GM23338 (cell line): Measurements from ENCODE around the gene MPV17L. TPM values are rescaled to one million over a fixed set of nuclear protein-coding genes. Genes with fewer than 3 reads are reported as not detected.

Experiments
- ATAC-seq: fragments of 200-7000 bp; cut with Tn5 transposase; 3 replicates; pipeline ENCODE4 v1.9.1; 2020
- DNase-seq: peaks from one replicate; pipeline ENCODE4 v3.0.0-alpha.2; 2015; ENCODE audit warnings: low spot score
- H2AFZ ChIP-seq: fragments of 200-600 bp; sonication (generic); 2 replicates; pipeline ENCODE4 v1.8.0; 2016; ENCODE audit warnings: antibody characterized with exemption, mild to moderate bottlenecking, moderate library complexity
- H3F3A ChIP-seq: fragments of 200-600 bp; sonication (generic); replicated peaks from 2 replicates; pipeline ENCODE4 v1.8.0; 2017; ENCODE audit warnings: antibody characterized with exemption, mixed run types, low read depth
- H3K27ac ChIP-seq: fragments of 200-600 bp; sonication (generic); 2 replicates; pipeline ENCODE4 v1.6.1; 2016; ENCODE audit warnings: low read depth
- H3K27me3 ChIP-seq: fragments of 200-600 bp; sonication (generic); 2 replicates; pipeline ENCODE4 v1.8.0; 2016; ENCODE audit warnings: mild to moderate bottlenecking, mixed run types, moderate library complexity; ENCODE audit not compliant: insufficient read depth
- H3K36me3 ChIP-seq: fragments of 200-600 bp; sonication (generic); 2 replicates; pipeline ENCODE4 v1.8.0; 2016; ENCODE audit warnings: mild to moderate bottlenecking; ENCODE audit not compliant: insufficient read depth
- H3K4me1 ChIP-seq: fragments of 200-600 bp; sonication (generic); 2 replicates; pipeline ENCODE4 v1.8.0; 2016; ENCODE audit warnings: mild to moderate bottlenecking, moderate library complexity; ENCODE audit not compliant: insufficient read depth
- H3K4me2 ChIP-seq: fragments of 200-600 bp; sonication (generic); 2 replicates; pipeline ENCODE4 v1.7.1; 2017; ENCODE audit warnings: mixed run types
- H3K4me3 ChIP-seq: fragments of 200-600 bp; sonication (generic); 2 replicates; pipeline ENCODE4 v1.6.1; 2016; ENCODE audit warnings: mixed run types
- H3K79me2 ChIP-seq: fragments of 200-600 bp; sonication (generic); replicated peaks from 2 replicates; pipeline ENCODE4 v1.8.0; 2017; ENCODE audit warnings: mild to moderate bottlenecking; ENCODE audit not compliant: insufficient read depth
- H3K9me2 ChIP-seq: fragments of 200-600 bp; sonication (generic); 2 replicates; pipeline ENCODE4 v1.8.0; 2017; ENCODE audit not compliant: insufficient read depth
- H4K20me1 ChIP-seq: fragments of 200-600 bp; sonication (generic); replicated peaks from 2 replicates; pipeline ENCODE4 v1.8.0; 2017; ENCODE audit warnings: mild to moderate bottlenecking; ENCODE audit not compliant: insufficient read depth
- H3K27ac Mint-ChIP-seq: 2 replicates; pipeline ENCODE4 v1.8.0; 2020; ENCODE audit warnings: inconsistent platforms, mild to moderate bottlenecking, moderate library complexity, mixed read lengths
- H3K27me3 Mint-ChIP-seq: 3 replicates; pipeline ENCODE4 v1.8.0; 2022; ENCODE audit warnings: low read depth, mild to moderate bottlenecking, moderate library complexity, mixed read lengths, inconsistent platforms; ENCODE audit not compliant: insufficient read depth, poor library complexity
- H3K36me3 Mint-ChIP-seq: 3 replicates; pipeline ENCODE4 v1.8.0; 2021; ENCODE audit warnings: low read depth, mild to moderate bottlenecking, inconsistent platforms, moderate library complexity, mixed read lengths
- H3K4me1 Mint-ChIP-seq: 3 replicates; pipeline ENCODE4 v1.8.0; 2020; ENCODE audit warnings: mild to moderate bottlenecking, inconsistent platforms, mixed read lengths
- H3K4me3 Mint-ChIP-seq: 3 replicates; pipeline ENCODE4 v1.8.0; 2021; ENCODE audit warnings: moderate library complexity, mild to moderate bottlenecking, inconsistent platforms, mixed read lengths
- H3K9me3 Mint-ChIP-seq: 3 replicates; pipeline ENCODE4 v1.8.0; 2020; ENCODE audit warnings: moderate library complexity, mild to moderate bottlenecking, inconsistent platforms, mixed read lengths
- STAT1 ChIP-seq: IDR thresholded peaks from one replicate; pipeline ENCODE4 v1.6.1; 2016; ENCODE audit warnings: antibody characterized with exemption; ENCODE audit not compliant: unreplicated experiment
- ZNF114 ChIP-seq: fragments of 250-450 bp; sonication (Bioruptor Pico); IDR thresholded peaks from 2 replicates; pipeline ENCODE4 v1.5.0; 2020; ENCODE audit warnings: mild to moderate bottlenecking, moderate library complexity
- polyA plus RNA-seq: library from polyadenylated mRNA; unstranded; fragments of >200 nt; fragmentation: Nextera tagmentation; extraction: Ambion mirVana; gene quantifications from 2 replicates; pipeline ENCODE4 v1.2.1, GENCODE V29; 2016
- total RNA-seq: library from RNA; depleted of rRNA; stranded (reverse); fragments of >200 nt; shearing (Covaris generic); gene quantifications from 2 replicates; pipeline ENCODE4 v1.2.3, GENCODE V29; 2014
- TF ChIP-seq, protein P1 (sequence below): fragments of 250-450 bp; sonication (Bioruptor Pico); IDR thresholded peaks from 2 replicates; pipeline ENCODE4 v1.5.0; 2020; ENCODE audit warnings: mild to moderate bottlenecking, moderate library complexity

Gene MPV17L
- total and polyA plus RNA-seq, 2 experiments from 2014 or later: 3.0 to 11.7 TPM

DNA sequence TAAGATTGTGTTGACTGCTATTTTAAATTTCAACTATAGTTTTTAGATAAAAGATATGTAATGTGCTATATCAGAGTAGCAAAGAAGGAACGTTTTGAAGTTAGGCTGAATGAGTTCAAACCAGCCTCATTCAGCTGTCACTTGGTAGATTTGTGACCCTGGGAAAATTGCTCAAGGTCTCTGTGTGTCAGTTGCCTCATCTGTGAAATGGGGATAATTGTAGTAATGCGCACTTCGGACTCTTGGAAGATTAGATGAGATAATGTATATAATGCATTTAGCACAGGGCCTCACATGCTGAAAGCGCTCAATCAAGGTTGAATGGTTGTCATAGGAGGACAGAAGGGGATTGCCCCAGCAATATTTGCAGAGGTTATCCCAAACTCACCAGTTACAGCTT is 43.5 kb downstream of the MPV17L start (continued):
- TF ChIP-seq, protein P1, sequence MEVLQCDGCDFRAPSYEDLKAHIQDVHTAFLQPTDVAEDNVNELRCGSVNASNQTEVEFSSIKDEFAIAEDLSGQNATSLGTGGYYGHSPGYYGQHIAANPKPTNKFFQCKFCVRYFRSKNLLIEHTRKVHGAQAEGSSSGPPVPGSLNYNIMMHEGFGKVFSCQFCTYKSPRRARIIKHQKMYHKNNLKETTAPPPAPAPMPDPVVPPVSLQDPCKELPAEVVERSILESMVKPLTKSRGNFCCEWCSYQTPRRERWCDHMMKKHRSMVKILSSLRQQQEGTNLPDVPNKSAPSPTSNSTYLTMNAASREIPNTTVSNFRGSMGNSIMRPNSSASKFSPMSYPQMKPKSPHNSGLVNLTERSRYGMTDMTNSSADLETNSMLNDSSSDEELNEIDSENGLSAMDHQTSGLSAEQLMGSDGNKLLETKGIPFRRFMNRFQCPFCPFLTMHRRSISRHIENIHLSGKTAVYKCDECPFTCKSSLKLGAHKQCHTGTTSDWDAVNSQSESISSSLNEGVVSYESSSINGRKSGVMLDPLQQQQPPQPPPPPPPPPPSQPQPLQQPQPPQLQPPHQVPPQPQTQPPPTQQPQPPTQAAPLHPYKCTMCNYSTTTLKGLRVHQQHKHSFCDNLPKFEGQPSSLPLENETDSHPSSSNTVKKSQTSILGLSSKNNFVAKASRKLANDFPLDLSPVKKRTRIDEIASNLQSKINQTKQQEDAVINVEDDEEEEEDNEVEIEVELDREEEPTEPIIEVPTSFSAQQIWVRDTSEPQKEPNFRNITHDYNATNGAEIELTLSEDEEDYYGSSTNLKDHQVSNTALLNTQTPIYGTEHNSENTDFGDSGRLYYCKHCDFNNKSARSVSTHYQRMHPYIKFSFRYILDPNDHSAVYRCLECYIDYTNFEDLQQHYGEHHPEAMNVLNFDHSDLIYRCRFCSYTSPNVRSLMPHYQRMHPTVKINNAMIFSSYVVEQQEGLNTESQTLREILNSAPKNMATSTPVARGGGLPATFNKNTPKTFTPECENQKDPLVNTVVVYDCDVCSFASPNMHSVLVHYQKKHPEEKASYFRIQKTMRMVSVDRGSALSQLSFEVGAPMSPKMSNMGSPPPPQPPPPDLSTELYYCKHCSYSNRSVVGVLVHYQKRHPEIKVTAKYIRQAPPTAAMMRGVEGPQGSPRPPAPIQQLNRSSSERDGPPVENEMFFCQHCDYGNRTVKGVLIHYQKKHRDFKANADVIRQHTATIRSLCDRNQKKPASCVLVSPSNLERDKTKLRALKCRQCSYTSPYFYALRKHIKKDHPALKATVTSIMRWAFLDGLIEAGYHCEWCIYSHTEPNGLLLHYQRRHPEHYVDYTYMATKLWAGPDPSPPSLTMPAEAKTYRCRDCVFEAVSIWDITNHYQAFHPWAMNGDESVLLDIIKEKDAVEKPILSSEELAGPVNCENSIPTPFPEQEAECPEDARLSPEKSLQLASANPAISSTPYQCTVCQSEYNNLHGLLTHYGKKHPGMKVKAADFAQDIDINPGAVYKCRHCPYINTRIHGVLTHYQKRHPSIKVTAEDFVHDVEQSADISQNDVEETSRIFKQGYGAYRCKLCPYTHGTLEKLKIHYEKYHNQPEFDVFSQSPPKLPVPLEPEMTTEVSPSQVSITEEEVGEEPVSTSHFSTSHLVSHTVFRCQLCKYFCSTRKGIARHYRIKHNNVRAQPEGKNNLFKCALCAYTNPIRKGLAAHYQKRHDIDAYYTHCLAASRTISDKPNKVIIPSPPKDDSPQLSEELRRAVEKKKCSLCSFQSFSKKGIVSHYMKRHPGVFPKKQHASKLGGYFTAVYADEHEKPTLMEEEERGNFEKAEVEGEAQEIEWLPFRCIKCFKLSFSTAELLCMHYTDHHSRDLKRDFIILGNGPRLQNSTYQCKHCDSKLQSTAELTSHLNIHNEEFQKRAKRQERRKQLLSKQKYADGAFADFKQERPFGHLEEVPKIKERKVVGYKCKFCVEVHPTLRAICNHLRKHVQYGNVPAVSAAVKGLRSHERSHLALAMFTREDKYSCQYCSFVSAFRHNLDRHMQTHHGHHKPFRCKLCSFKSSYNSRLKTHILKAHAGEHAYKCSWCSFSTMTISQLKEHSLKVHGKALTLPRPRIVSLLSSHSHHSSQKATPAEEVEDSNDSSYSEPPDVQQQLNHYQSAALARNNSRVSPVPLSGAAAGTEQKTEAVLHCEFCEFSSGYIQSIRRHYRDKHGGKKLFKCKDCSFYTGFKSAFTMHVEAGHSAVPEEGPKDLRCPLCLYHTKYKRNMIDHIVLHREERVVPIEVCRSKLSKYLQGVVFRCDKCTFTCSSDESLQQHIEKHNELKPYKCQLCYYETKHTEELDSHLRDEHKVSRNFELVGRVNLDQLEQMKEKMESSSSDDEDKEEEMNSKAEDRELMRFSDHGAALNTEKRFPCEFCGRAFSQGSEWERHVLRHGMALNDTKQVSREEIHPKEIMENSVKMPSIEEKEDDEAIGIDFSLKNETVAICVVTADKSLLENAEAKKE (CRISPR knock-in tag): no peak

DNA sequence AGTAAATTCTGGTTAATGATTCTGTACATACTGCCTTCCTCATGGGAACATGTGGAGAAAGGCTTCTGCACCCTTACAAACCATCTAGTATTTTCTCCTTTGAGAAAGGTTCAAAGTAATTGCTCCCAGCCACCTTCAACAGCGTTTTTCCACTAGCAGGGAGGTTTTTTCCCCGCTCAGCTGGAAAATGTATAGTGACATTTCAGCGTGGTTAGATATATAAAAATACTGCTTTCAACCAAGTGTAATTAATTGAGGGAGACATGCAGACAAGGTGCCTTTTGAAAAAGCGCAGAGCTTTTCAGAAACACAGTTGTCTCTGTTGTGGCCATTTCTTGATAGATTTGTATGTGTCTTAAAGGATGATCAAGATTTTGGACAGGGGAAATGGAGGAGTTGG is 44.0 kb downstream of the MPV17L start:
- Histone ChIP-seq H3K4me3 (no peak overlapping the region), H3K9me2 (no peaks in the 10 kb centered on the region), H3K4me1 (no peaks in the 10 kb centered on the region), H3K36me3 (no peaks in the 10 kb centered on the region), H3K79me2 (peaks cover 60% of the 10 kb centered on the region), H2AFZ (no peak overlapping the region), H4K20me1 (peaks cover 10% of the 10 kb centered on the region; the same call in 1 of the 2 replicates), H3K27ac (no peak overlapping the region), H3F3A (0 out of 2 replicates have a peak, but pooled peaks cover 3% of the 10 kb centered on the region), H3K4me2 (no peak overlapping the region), H3K27me3 (peaks cover 17% of the 10 kb centered on the region)
- DNase-seq (no peak), ATAC-seq (no peak)
- H3K36me3 Mint-ChIP-seq: no peaks in the 10 kb centered on the region
- H3K9me3 Mint-ChIP-seq: peaks cover 2% of the 10 kb centered on the region; the same call in 1 of the 3 replicates
- no peak overlapping the region for H3K4me3 Mint-ChIP-seq
- H3K27me3 Mint-ChIP-seq: peaks cover 11% of the 10 kb centered on the region
- TF ChIP-seq ZNF114 (CRISPR knock-in tag): no peak
- no peak for TF ChIP-seq STAT1
- TF ChIP-seq, protein P1 (CRISPR knock-in tag): no peak
- H3K4me1 Mint-ChIP-seq: peaks cover 7% of the 10 kb centered on the region
- H3K27ac Mint-ChIP-seq: no peak overlapping the region
